ENCODE data around the gene TMA16.
A peak's percentile ranks its signal among the peaks of the same experiment; 100 is the strongest.
"Not testable (repeated sequence)": the region's sequence is repeated elsewhere in the genome, so short reads cannot be mapped to it uniquely, and the experiment has no call there.

The TMA16 gene

GRCh38 chr4:163523791-163524365, 29.4 kb downstream of the TMA16 start:
- DNase-seq: no peak

GRCh38 chr4:163525982-163526381, 31.5 kb downstream of the TMA16 start:
- no peak for DNase-seq

- no peak for DNase-seq
Observed at GRCh38 chr4:163527172-163527571, 32.7 kb downstream of the TMA16 start.

GRCh38 chr4:163528653-163529052, 34.2 kb downstream of the TMA16 start:
- DNase-seq: no peak

GRCh38 chr4:163534056-163534455, 39.6 kb downstream of the TMA16 start:
- no peak for DNase-seq

- no peak for DNase-seq
Observed at GRCh38 chr4:163535657-163536056, 41.2 kb downstream of the TMA16 start.

- no peak for DNase-seq
Observed at GRCh38 chr4:163536091-163536490, 41.6 kb downstream of the TMA16 start.

GRCh38 chr4:163537114-163537513, 42.6 kb downstream of the TMA16 start:
- no peak for DNase-seq

GRCh38 chr4:163538820-163539219, 44.3 kb downstream of the TMA16 start:
- not testable (repeated sequence) for DNase-seq

- DNase-seq: no peak
Observed at GRCh38 chr4:163540448-163540847, 46.0 kb downstream of the TMA16 start.

GRCh38 chr4:163540977-163541376, 46.5 kb downstream of the TMA16 start:
- DNase-seq: no peak

GRCh38 chr4:163542275-163542674, 47.8 kb downstream of the TMA16 start:
- no peak for DNase-seq

- DNase-seq: peak; percentile 52
Observed at GRCh38 chr4:163544407-163545038, 50.0 kb downstream of the TMA16 start.

- no peak for DNase-seq
Observed at GRCh38 chr4:163548481-163549243, 54.2 kb downstream of the TMA16 start.

- no peak for DNase-seq
Observed at GRCh38 chr4:163550869-163551267, 56.4 kb downstream of the TMA16 start.

GRCh38 chr4:163553146-163553545, 58.7 kb downstream of the TMA16 start:
- no peak for DNase-seq

- no peak for DNase-seq
Observed at GRCh38 chr4:163554870-163555465, 60.5 kb downstream of the TMA16 start.

- no peak for DNase-seq
Observed at GRCh38 chr4:163556177-163556576, 61.7 kb downstream of the TMA16 start.

- DNase-seq: no peak
Observed at GRCh38 chr4:163556650-163557391, 62.3 kb downstream of the TMA16 start.

GRCh38 chr4:163558539-163559044, 64.1 kb downstream of the TMA16 start:
- no peak for DNase-seq

- DNase-seq: no peak
Observed at GRCh38 chr4:163562496-163562895, 68.0 kb downstream of the TMA16 start.

- DNase-seq: no peak
Observed at GRCh38 chr4:163563592-163563991, 69.1 kb downstream of the TMA16 start.

- DNase-seq: no peak
Observed at GRCh38 chr4:163564221-163564720, 69.8 kb downstream of the TMA16 start.

All from T-helper 9 cell (primary cell).